ENCODE results near the gene MEIKIN.

The MEIKIN gene

DNA sequence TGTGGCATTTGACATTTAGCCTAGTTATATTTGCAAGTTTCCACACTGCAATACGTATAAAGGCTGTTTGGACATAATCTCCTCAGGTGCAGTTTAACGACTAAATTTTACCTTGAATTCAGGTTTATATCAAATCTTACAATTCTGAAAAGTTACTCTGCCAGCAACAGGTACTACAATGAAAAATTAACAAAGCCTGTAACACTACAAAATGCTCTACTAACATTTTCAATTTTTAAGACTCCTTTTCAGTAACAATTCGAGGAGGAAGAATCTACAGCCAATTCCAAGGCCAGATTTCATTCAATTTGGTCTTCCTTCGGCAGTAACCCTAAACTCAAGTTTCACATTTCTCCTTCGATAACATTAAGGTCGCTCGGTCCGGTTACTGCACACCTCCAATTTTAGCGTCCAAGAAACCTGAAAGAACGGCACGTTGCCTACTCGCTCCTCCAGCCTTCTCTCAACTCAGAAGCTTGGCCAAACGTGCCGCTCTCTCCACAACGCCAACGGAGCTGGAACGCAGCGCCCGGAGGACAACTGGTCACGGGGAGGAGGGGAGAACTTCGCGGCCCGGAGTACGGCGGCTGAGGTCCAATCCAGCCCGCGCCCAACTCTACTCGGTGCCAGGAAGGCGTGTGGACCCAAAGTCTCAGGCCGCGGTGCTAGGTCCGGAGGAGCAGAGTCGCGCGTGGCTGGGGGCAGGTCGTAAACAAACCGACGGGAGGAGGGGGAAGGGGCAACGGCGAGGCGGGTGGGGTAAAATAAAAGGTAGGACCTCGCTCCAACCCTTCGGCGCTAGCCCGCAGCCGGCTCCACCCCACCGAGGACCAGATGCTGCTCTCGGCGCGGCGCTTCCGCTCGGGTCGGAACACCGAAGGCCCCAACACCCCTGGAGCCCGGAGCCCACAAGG, 149.3 kb downstream of the MEIKIN start:
- peak overlapping the region; percentile 94 to 100 (median 98) for H3K4me3 Mint-ChIP-seq
- H3K36me3 Mint-ChIP-seq (ENCODE audit: low read depth), result peaks cover 4% of the 10 kb centered on the region
- no peaks in the 10 kb centered on the region for H3K9me3 Mint-ChIP-seq
- TF ChIP-seq, protein P1, sequence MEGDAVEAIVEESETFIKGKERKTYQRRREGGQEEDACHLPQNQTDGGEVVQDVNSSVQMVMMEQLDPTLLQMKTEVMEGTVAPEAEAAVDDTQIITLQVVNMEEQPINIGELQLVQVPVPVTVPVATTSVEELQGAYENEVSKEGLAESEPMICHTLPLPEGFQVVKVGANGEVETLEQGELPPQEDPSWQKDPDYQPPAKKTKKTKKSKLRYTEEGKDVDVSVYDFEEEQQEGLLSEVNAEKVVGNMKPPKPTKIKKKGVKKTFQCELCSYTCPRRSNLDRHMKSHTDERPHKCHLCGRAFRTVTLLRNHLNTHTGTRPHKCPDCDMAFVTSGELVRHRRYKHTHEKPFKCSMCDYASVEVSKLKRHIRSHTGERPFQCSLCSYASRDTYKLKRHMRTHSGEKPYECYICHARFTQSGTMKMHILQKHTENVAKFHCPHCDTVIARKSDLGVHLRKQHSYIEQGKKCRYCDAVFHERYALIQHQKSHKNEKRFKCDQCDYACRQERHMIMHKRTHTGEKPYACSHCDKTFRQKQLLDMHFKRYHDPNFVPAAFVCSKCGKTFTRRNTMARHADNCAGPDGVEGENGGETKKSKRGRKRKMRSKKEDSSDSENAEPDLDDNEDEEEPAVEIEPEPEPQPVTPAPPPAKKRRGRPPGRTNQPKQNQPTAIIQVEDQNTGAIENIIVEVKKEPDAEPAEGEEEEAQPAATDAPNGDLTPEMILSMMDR (IDR thresholded peaks at IDR 0.05; ENCODE audit: unreplicated experiment in 3 of 3), result no peak
- peaks cover 27% of the 10 kb centered on the region for H3K4me1 Mint-ChIP-seq
- H3K27ac Mint-ChIP-seq, result peak overlapping the region; percentile 75 to 96 (median 93)
- no peaks in the 10 kb centered on the region for H3K27me3 Mint-ChIP-seq (ENCODE audit: low read depth)

- Mint-ChIP-seq H3K27ac (peak overlapping the region; percentile 70 to 96 (median 75)), H3K9me3 (no peaks in the 10 kb centered on the region), H3K27me3 (ENCODE audit: low read depth) (no peaks in the 10 kb centered on the region), H3K36me3 (ENCODE audit: low read depth) (peaks cover 4% of the 10 kb centered on the region), H3K4me1 (peaks cover 27% of the 10 kb centered on the region), H3K4me3 (peak overlapping the region; percentile 94 to 100 (median 98))
- TF ChIP-seq, protein P1 (IDR thresholded peaks at IDR 0.05; ENCODE audit: unreplicated experiment in 3 of 3), result no peak
Measured at GRCh38 chr5:131795228-131795627, 150.2 kb downstream of the MEIKIN start.

DNA sequence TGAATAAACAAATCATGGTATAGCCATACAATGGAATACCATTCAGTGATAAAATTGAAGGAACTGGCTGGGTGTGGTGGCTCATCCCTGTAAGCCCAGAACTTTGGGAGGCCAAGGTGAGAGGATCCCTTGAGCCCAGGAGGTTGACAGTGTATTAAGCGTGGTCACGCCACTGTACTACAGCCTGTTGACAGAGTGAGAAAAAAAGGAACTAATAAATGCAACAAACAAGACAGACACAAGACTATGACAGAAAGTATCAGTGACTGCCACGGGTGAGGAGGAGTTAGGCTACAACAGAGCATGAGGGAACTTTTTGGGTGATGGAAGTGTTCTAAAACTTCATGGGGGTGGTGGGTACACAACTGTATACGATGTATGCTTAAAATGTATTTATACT, 150.9 kb downstream of the MEIKIN start:
- Mint-ChIP-seq H3K27ac (peak overlapping the region; percentile 20 to 45 (median 21)), H3K4me3 (peak overlapping the region; percentile 72 to 100 (median 80)), H3K27me3 (ENCODE audit: low read depth) (no peaks in the 10 kb centered on the region), H3K9me3 (no peaks in the 10 kb centered on the region), H3K36me3 (ENCODE audit: low read depth) (peaks cover 4% of the 10 kb centered on the region), H3K4me1 (peaks cover 27% of the 10 kb centered on the region)
- TF ChIP-seq, protein P1 (IDR thresholded peaks at IDR 0.05; ENCODE audit: unreplicated experiment in 3 of 3), result no peak

GRCh38 chr5:131792896-131793295, 152.6 kb downstream of the MEIKIN start:
- H3K9me3 Mint-ChIP-seq, result no peaks in the 10 kb centered on the region
- peaks cover under 1% of the 10 kb centered on the region for H3K27me3 Mint-ChIP-seq (ENCODE audit: low read depth)
- peaks cover 4% of the 10 kb centered on the region for H3K36me3 Mint-ChIP-seq (ENCODE audit: low read depth)
- no peak overlapping the region for H3K27ac Mint-ChIP-seq
- H3K4me1 Mint-ChIP-seq, result peaks cover 25% of the 10 kb centered on the region
- TF ChIP-seq, protein P1 (IDR thresholded peaks at IDR 0.05; ENCODE audit: unreplicated experiment in 3 of 3), result no peak
- no peak overlapping the region for H3K4me3 Mint-ChIP-seq

GRCh38 chr5:131791866-131792265, 153.6 kb downstream of the MEIKIN start:
- no peak overlapping the region for H3K27ac Mint-ChIP-seq
- H3K4me1 Mint-ChIP-seq, result peaks cover 20% of the 10 kb centered on the region
- peaks cover 3% of the 10 kb centered on the region for H3K27me3 Mint-ChIP-seq (ENCODE audit: low read depth)
- TF ChIP-seq, protein P1 (IDR thresholded peaks at IDR 0.05; ENCODE audit: unreplicated experiment in 3 of 3), result no peak
- H3K9me3 Mint-ChIP-seq, result no peaks in the 10 kb centered on the region
- peaks cover 4% of the 10 kb centered on the region for H3K36me3 Mint-ChIP-seq (ENCODE audit: low read depth)
- H3K4me3 Mint-ChIP-seq, result no peak overlapping the region

Data from nephron (organoid).